PC-3 (cell line): ENCODE measurements around the gene TST.

ENCODE experiments used
- EZH2 ChIP-seq: fragments of 300-600 bp; sonication (generic); IDR thresholded peaks from one replicate; pipeline ENCODE4 v1.6.1; 2017; ENCODE audit warnings: antibody characterized with exemption, mild to moderate bottlenecking, low read length; ENCODE audit not compliant: unreplicated experiment
- EZH2phosphoT487 ChIP-seq: fragments of 300-600 bp; sonication (generic); IDR thresholded peaks from 2 replicates; pipeline ENCODE4 v1.6.1; 2018; ENCODE audit warnings: mild to moderate bottlenecking, antibody characterized with exemption, low read length, borderline replicate concordance
- TF ChIP-seq, protein P1 (sequence below): fragments of 300-600 bp; sonication (generic); conservative IDR thresholded peaks from 2 replicates; pipeline ENCODE4 v1.5.1; 2017; ENCODE audit warnings: antibody characterized with exemption, low read depth, mild to moderate bottlenecking, low read length

DNA sequence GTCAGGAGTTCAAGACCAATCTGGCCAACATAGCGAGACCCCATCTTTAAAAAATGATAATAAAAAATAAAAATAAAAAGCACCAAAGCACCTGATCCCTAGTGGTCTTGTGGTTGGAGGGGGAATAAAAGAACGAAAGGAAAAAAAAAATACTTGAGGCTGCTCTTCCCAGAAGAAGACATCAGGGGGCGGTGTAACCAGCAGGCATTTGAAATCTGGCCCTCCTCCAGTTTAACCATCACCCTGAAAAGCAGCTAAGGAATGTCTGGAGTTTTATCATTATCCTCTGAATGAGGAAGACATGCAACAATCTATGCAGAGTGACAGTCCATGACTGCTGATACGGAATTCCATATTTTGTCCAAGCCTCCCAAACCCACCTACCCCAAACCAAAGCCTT lies 26.7 kb upstream of the TST start:
- TF ChIP-seq, protein P1, sequence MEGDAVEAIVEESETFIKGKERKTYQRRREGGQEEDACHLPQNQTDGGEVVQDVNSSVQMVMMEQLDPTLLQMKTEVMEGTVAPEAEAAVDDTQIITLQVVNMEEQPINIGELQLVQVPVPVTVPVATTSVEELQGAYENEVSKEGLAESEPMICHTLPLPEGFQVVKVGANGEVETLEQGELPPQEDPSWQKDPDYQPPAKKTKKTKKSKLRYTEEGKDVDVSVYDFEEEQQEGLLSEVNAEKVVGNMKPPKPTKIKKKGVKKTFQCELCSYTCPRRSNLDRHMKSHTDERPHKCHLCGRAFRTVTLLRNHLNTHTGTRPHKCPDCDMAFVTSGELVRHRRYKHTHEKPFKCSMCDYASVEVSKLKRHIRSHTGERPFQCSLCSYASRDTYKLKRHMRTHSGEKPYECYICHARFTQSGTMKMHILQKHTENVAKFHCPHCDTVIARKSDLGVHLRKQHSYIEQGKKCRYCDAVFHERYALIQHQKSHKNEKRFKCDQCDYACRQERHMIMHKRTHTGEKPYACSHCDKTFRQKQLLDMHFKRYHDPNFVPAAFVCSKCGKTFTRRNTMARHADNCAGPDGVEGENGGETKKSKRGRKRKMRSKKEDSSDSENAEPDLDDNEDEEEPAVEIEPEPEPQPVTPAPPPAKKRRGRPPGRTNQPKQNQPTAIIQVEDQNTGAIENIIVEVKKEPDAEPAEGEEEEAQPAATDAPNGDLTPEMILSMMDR, result peak; percentile 53
- no peak for TF ChIP-seq EZH2
- no peak for TF ChIP-seq EZH2phosphoT487
